ENCODE data around the gene HYCC2. TPM values are rescaled to one million over a fixed set of nuclear protein-coding genes. Genes with fewer than 3 reads are reported as not detected.

Gene HYCC2
- total and polyA plus RNA-seq, 2 donors (not counting 3 experiments of a cell fraction or from before 2014, with no cell fraction given) = 3.0 to 21.2 TPM

- ChIA-PET POLR2A (interaction anchor here (0.7 kb wide), 1 partner anchor 297 kb away, joined by 7 read pairs; no protein-coding TSS in a partner anchor), CTCF (interaction anchor here (0.7 kb wide), 1 partner anchor 24 kb away, joined by 3 read pairs; no protein-coding TSS in a partner anchor)
- Histone ChIP-seq H3K27me3 (ENCODE audit: control insufficient read depth in 2 of 2, insufficient read depth in 2 of 2, low read length in 2 of 2) (no peaks in the 10 kb centered on the region), H3K9me1 (replicated peaks; ENCODE audit: control insufficient read depth, extremely low read depth, insufficient read depth, low read length) (no peaks in the 10 kb centered on the region), H3K4me1 (ENCODE audit: control insufficient read depth, extremely low read depth, insufficient read depth, low read length) (peaks cover 17% of the 10 kb centered on the region), H3K36me3 (ENCODE audit: control insufficient read depth in 2 of 2, extremely low read depth in 1 of 2, insufficient read depth in 2 of 2, low read length in 2 of 2) (peaks cover 2% of the 10 kb centered on the region in 2 experiments), H3K9ac (replicated peaks; ENCODE audit: extremely low read depth, insufficient read depth, low read length) (no peak overlapping the region), H3K9me3 (replicated peaks; ENCODE audit: control insufficient read depth, insufficient read depth, low read length) (no peaks in the 10 kb centered on the region), H3K4me3 (replicated peaks in 1 of 3; ENCODE audit: insufficient read depth in 1 of 3, low read depth in 1 of 3, low read length in 3 of 3) (no peak overlapping the region), H3K4me2 (ENCODE audit: insufficient read depth, low read length) (no peak overlapping the region), H2AFZ (ENCODE audit: low read depth, low read length) (no peak overlapping the region), H3K27ac (ENCODE audit: insufficient read depth, low read depth, low read length) (no peak overlapping the region), H3K79me2 (ENCODE audit: control insufficient read depth, insufficient read depth, low read length) (peaks cover 38% of the 10 kb centered on the region), H4K20me1 (replicated peaks; ENCODE audit: control insufficient read depth, extremely low read depth, insufficient read depth, low read length) (no peaks in the 10 kb centered on the region)
- no peak for FAIRE-seq
- TF ChIP-seq, protein P1, sequence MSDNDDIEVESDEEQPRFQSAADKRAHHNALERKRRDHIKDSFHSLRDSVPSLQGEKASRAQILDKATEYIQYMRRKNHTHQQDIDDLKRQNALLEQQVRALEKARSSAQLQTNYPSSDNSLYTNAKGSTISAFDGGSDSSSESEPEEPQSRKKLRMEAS (IDR thresholded peaks at IDR 0.05; ENCODE audit: insufficient read depth, insufficient read length) = no peak
- no peak for TF ChIP-seq GATA2 (IDR thresholded peaks at IDR 0.05; ENCODE audit: insufficient read depth, insufficient read length, low read depth, low read length)
- no peak for TF ChIP-seq POLR2AphosphoS5 (IDR thresholded peaks at IDR 0.05; ENCODE audit: insufficient read depth, low read depth, low read length)
- TF ChIP-seq MYC (IDR thresholded peaks at IDR 0.05; ENCODE audit: low read depth, low read length) = no peak
- TF ChIP-seq FOS (IDR thresholded peaks at IDR 0.05; ENCODE audit: borderline replicate concordance, insufficient read depth, low read length) = no peak
- no peak for TF ChIP-seq EZH2 (IDR thresholded peaks at IDR 0.05; ENCODE audit: borderline replicate concordance, low read depth, low read length, severe bottlenecking)
- TF ChIP-seq JUN (IDR thresholded peaks at IDR 0.05; ENCODE audit: borderline replicate concordance, insufficient read depth, insufficient read length, low read depth) = no peak
- dilution Hi-C loops (cut with MboI; ENCODE audit: extremely low pct_ligation_motif_present, low sequenced_read_pairs) = no loop called here
- DNase-seq (ENCODE audit: low read depth, low spot score) = no peak
- BruUV-seq (replicated peaks) = no TSS peak
- intact Hi-C loops (cut with micrococcal nuclease) = loop anchor here (5.0 kb wide), 1 partner anchor 363 kb away; no protein-coding TSS in a partner anchor
Observed at GRCh38 chr2:201074996-201075395, 3.5 kb upstream of the HYCC2 start.

- no peak for DNase-seq (ENCODE audit: low read depth, low spot score)
- Histone ChIP-seq H3K4me2 (ENCODE audit: insufficient read depth, low read length) (peak overlapping the region; percentile 98), H3K79me2 (ENCODE audit: control insufficient read depth, insufficient read depth, low read length) (peaks cover 55% of the 10 kb centered on the region), H3K9me1 (replicated peaks; ENCODE audit: control insufficient read depth, extremely low read depth, insufficient read depth, low read length) (no peaks in the 10 kb centered on the region), H3K4me1 (ENCODE audit: control insufficient read depth, extremely low read depth, insufficient read depth, low read length) (peaks cover 30% of the 10 kb centered on the region), H3K36me3 (ENCODE audit: control insufficient read depth in 2 of 2, extremely low read depth in 1 of 2, insufficient read depth in 2 of 2, low read length in 2 of 2) (no peaks in the 10 kb centered on the region), H3K27me3 (ENCODE audit: control insufficient read depth in 2 of 2, insufficient read depth in 2 of 2, low read length in 2 of 2) (no peaks in the 10 kb centered on the region), H2AFZ (ENCODE audit: low read depth, low read length) (no peak overlapping the region), H3K27ac (ENCODE audit: insufficient read depth, low read depth, low read length) (no peak overlapping the region), H3K9me3 (replicated peaks; ENCODE audit: control insufficient read depth, insufficient read depth, low read length) (no peaks in the 10 kb centered on the region), H3K4me3 (replicated peaks in 1 of 3; ENCODE audit: insufficient read depth in 1 of 3, low read depth in 1 of 3, low read length in 3 of 3) (peak overlapping the region in 1 of 3 experiments; percentile 99), H4K20me1 (replicated peaks; ENCODE audit: control insufficient read depth, extremely low read depth, insufficient read depth, low read length) (no peaks in the 10 kb centered on the region), H3K9ac (replicated peaks; ENCODE audit: extremely low read depth, insufficient read depth, low read length) (no peak overlapping the region)
- dilution Hi-C loops (cut with MboI; ENCODE audit: extremely low pct_ligation_motif_present, low sequenced_read_pairs) (no loop called here), intact Hi-C loops (cut with micrococcal nuclease) (loop anchor here (5.0 kb wide), 1 partner anchor 361 kb away; no protein-coding TSS in a partner anchor)
- CTCF ChIA-PET = interaction anchor here (1.1 to 1.6 kb wide), 2 partner anchors 85 to 104 kb away, joined by 3 to 6 read pairs; no protein-coding TSS in a partner anchor
- TF ChIP-seq EZH2 (IDR thresholded peaks at IDR 0.05; ENCODE audit: borderline replicate concordance, low read depth, low read length, severe bottlenecking) = no peak
- TF ChIP-seq GATA2 (IDR thresholded peaks at IDR 0.05; ENCODE audit: insufficient read depth, insufficient read length, low read depth, low read length) = no peak
- no peak for TF ChIP-seq FOS (IDR thresholded peaks at IDR 0.05; ENCODE audit: borderline replicate concordance, insufficient read depth, low read length)
- TF ChIP-seq CTCF (IDR thresholded peaks at IDR 0.05; ENCODE audit: extremely low read depth in 1 of 2, insufficient read depth in 1 of 2, low read depth in 1 of 2, low read length in 2 of 2) = no peak
- no peak for TF ChIP-seq POLR2AphosphoS5 (IDR thresholded peaks at IDR 0.05; ENCODE audit: insufficient read depth, low read depth, low read length)
- TF ChIP-seq JUN (IDR thresholded peaks at IDR 0.05; ENCODE audit: borderline replicate concordance, insufficient read depth, insufficient read length, low read depth) = no peak
- no peak for TF ChIP-seq MYC (IDR thresholded peaks at IDR 0.05; ENCODE audit: low read depth, low read length)
- TF ChIP-seq POLR2A (IDR thresholded peaks at IDR 0.05; ENCODE audit: low read depth, low read length) = no peak
- TF ChIP-seq, protein P1 (IDR thresholded peaks at IDR 0.05; ENCODE audit: insufficient read depth, insufficient read length) = no peak
- no TSS peak for BruUV-seq (replicated peaks)
- POLR2A ChIA-PET = no interaction called here
- no peak for FAIRE-seq
Observed at GRCh38 chr2:201073071-201073470, 1.6 kb upstream of the HYCC2 start.
